ENCODE results near the gene ZC3H12D. TPM values are rescaled to one million over a fixed set of nuclear protein-coding genes. Genes with fewer than 3 reads are reported as not detected.

The ZC3H12D gene
- total and polyA plus RNA-seq, 2 of the 8 experiments (the other 6 are each of a cell fraction or from before 2014, with no cell fraction given), result 0.05 to 0.07 TPM

GRCh38 chr6:149436647-149437046 is 48.2 kb downstream of the ZC3H12D start (continued):
- no peak for TF ChIP-seq HDAC2 (IDR thresholded peaks at IDR 0.05; ENCODE audit: borderline replicate concordance in 1 of 2, low read depth in 2 of 2, low read length in 2 of 2)
- no peak for TF ChIP-seq TAF1 (IDR thresholded peaks at IDR 0.05; ENCODE audit: low read depth, low read length)
- no peak for TF ChIP-seq NANOG (IDR thresholded peaks at IDR 0.05; ENCODE audit: insufficient read depth, low read depth, low read length, poor library complexity, severe bottlenecking)
- no peak for TF ChIP-seq RNF2 (IDR thresholded peaks at IDR 0.05; ENCODE audit: borderline replicate concordance, low read depth, low read length, missing control alignments, poor library complexity, severe bottlenecking)
